Stromal cell of bone marrow (primary cell): Measurements from ENCODE around the gene RASAL2.
"Not testable (repeated sequence)": the region's sequence is repeated elsewhere in the genome, so short reads cannot be mapped to it uniquely, and the experiment has no call there.

ENCODE experiments used
- DNase-seq: peaks from one replicate; pipeline ENCODE4 v3.0.0-alpha.2; 2012; ENCODE audit warnings: low read depth

Gene RASAL2

GRCh38 chr1:178282949-178283367, 189.1 kb downstream of the RASAL2 start:
- peak; percentile 47 for DNase-seq

GRCh38 chr1:178283409-178283808, 189.5 kb downstream of the RASAL2 start:
- DNase-seq: no peak

- DNase-seq: no peak
Observed at GRCh38 chr1:178284058-178284457, 190.2 kb downstream of the RASAL2 start.

GRCh38 chr1:178291166-178291565, 197.3 kb downstream of the RASAL2 start:
- DNase-seq: no peak

- DNase-seq: no peak
Observed at GRCh38 chr1:178294654-178295053, 200.8 kb downstream of the RASAL2 start.

GRCh38 chr1:178300352-178300699, 206.4 kb downstream of the RASAL2 start:
- DNase-seq: no peak

GRCh38 chr1:178301141-178301540, 207.2 kb downstream of the RASAL2 start:
- DNase-seq: no peak

- no peak for DNase-seq
Observed at GRCh38 chr1:178307264-178307663, 213.4 kb downstream of the RASAL2 start.

GRCh38 chr1:178308438-178308837, 214.5 kb downstream of the RASAL2 start:
- DNase-seq: no peak

- peak; percentile 76 for DNase-seq
Observed at GRCh38 chr1:178310685-178311105, 216.8 kb downstream of the RASAL2 start.

- no peak for DNase-seq
Observed at GRCh38 chr1:178311164-178311563, 217.3 kb downstream of the RASAL2 start.

GRCh38 chr1:178320280-178320982, 226.5 kb downstream of the RASAL2 start:
- DNase-seq: not testable (repeated sequence)

GRCh38 chr1:178323067-178323466, 229.2 kb downstream of the RASAL2 start:
- DNase-seq: no peak

GRCh38 chr1:178324003-178324402, 230.1 kb downstream of the RASAL2 start:
- DNase-seq: no peak

- no peak for DNase-seq
Observed at GRCh38 chr1:178328728-178329127, 234.8 kb downstream of the RASAL2 start.

GRCh38 chr1:178330153-178330552, 236.2 kb downstream of the RASAL2 start:
- DNase-seq: no peak

GRCh38 chr1:178330848-178331497, 237.1 kb downstream of the RASAL2 start:
- no peak for DNase-seq

GRCh38 chr1:178335426-178335825, 241.5 kb downstream of the RASAL2 start:
- DNase-seq: no peak

GRCh38 chr1:178337091-178337706, 243.3 kb downstream of the RASAL2 start:
- no peak for DNase-seq

GRCh38 chr1:178339834-178340233, 245.9 kb downstream of the RASAL2 start:
- DNase-seq: no peak

GRCh38 chr1:178341261-178341956, 247.5 kb downstream of the RASAL2 start:
- peak; percentile 78 for DNase-seq

- no peak for DNase-seq
Observed at GRCh38 chr1:178342745-178343144, 248.8 kb downstream of the RASAL2 start.
